BJ (cell line): ENCODE data around the gene TTLL4. TPM values are rescaled to one million over a fixed set of nuclear protein-coding genes. Genes with fewer than 3 reads are reported as not detected.

ENCODE experiments used
- CTCF ChIA-PET: fragments of 350-600 bp; formaldehyde crosslinking; extraction: SDS; loops from one replicate; lab custom pipeline; 2021; ENCODE audit warnings: antibody characterized with exemption, inconsistent platforms; lab: Yijun Ruan, JAX
- POLR2A ChIA-PET: fragments of 300-600 bp; sonication (Branson Sonifier 250); formaldehyde crosslinking; extraction: SDS; loops from one replicate; lab custom pipeline; 2021; ENCODE audit warnings: antibody characterized with exemption; lab: Charles Lee
- DNase-seq: peaks from one replicate; pipeline ENCODE4 v3.0.0-alpha.2; 2011; ENCODE audit warnings: low read depth
- H3K27me3 ChIP-seq: 2 replicates; pipeline ENCODE4 v1.6.0; 2011; ENCODE audit warnings: low read length; ENCODE audit not compliant: control insufficient read depth, insufficient read depth
- H3K36me3 ChIP-seq: 2 replicates; pipeline ENCODE4 v1.5.1; 2011; ENCODE audit warnings: low read length; ENCODE audit not compliant: control insufficient read depth, insufficient read depth
- H3K4me3 ChIP-seq: 2 replicates; pipeline ENCODE4 v1.5.1; 2011; ENCODE audit warnings: low read depth, mild to moderate bottlenecking, control low read depth, low read length
- CTCF ChIP-seq: IDR thresholded peaks from 2 replicates; pipeline ENCODE4 v1.5.1; 2011; ENCODE audit warnings: low read depth, mild to moderate bottlenecking, control low read depth, inconsistent platforms, low read length, moderate library complexity; ENCODE audit not compliant: insufficient read depth
- polyA plus RNA-seq: library from polyadenylated mRNA; depleted of rRNA; stranded (reverse); fragments of >200 nt; gene quantifications from 2 replicates; pipeline ENCODE4 v1.2.3, GENCODE V29; 2011

Gene TTLL4
- polyA plus RNA-seq, 1 experiment: 14.1 TPM

DNA sequence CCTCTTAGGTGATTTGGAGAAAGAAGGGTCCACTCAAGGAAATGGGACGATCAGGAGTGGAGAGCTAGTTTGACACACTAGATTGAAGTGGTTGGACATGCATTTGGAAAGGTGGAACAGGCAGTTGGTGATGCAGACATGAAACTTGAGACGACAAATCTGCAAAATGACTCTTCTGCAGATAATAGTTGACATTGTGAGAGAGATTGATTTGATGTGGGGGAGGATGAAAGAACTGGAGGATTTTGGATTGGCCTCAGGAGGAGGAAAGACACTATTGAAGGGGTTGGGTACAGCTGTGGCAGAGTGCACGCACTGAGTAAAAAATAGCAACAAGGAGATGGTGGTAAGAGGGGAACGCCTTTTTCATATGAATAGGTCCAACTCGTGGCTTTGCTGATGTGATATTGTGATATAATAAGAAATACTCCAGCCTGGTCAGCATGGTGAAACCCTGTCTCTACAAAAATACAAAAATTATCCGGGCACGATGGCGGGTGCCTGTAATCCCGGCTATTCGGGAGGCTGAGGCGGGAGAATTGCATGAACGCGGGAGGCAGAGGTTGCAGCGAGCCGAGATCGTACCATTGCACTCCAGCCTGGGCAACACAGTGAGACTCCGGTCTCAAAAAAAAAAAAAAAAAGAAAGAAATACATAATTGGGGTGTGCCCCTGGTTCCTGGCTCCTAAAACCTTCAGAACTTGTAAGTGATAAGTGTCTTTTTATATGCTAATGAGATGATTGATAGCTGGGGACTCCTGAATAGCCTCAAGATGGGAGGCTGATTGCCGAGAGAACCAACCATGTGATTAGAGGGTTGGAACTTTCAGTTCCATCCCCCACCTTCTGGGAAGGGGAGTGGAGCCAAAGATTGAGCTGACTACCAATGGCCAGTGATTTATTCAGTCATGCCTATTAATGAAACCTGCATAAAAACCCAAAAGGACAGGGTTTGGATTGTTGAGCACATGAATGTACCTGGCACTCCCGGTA is 9.7 kb downstream of the TTLL4 start:
- CTCF ChIA-PET: interaction anchor here (0.9 to 3.9 kb wide), 2 partner anchors 10 to 132 kb away, joined by 3 to 21 read pairs; partner anchors contain the start of gene TTLL4
- POLR2A ChIA-PET: no interaction called here
- TF ChIP-seq CTCF: no peak

GRCh38 chr2:218721488-218721887 is 10.9 kb downstream of the TTLL4 start:
- TF ChIP-seq CTCF: no peak
- Histone ChIP-seq H3K27me3 (no peaks in the 10 kb centered on the region), H3K36me3 (peaks cover 1% of the 10 kb centered on the region; the same call in 1 of the 2 replicates), H3K4me3 (no peak overlapping the region)
- no peak for DNase-seq
- ChIA-PET POLR2A (no interaction called here), CTCF (interaction anchor here (0.9 to 3.9 kb wide), 3 partner anchors 11 to 131 kb away, joined by 3 to 21 read pairs (median 12); partner anchors contain the start of gene TTLL4)

More for the DNA sequence above, 9.7 kb downstream of the TTLL4 start:
- H3K36me3 ChIP-seq: peaks cover 1% of the 10 kb centered on the region; the same call in 1 of the 2 replicates
- DNase-seq: no peak
- no peaks in the 10 kb centered on the region for H3K27me3 ChIP-seq
- no peak overlapping the region for H3K4me3 ChIP-seq

GRCh38 chr2:218721934-218722333 is 11.3 kb downstream of the TTLL4 start:
- Histone ChIP-seq H3K36me3 (peaks cover 1% of the 10 kb centered on the region; the same call in 1 of the 2 replicates), H3K4me3 (no peak overlapping the region), H3K27me3 (no peaks in the 10 kb centered on the region)
- no peak for TF ChIP-seq CTCF
- CTCF ChIA-PET: interaction anchor here (1.2 to 3.9 kb wide), 3 partner anchors 10 to 126 kb away, joined by 6 to 21 read pairs (median 12); partner anchors contain the start of gene TTLL4
- no peak for DNase-seq
- POLR2A ChIA-PET: no interaction called here

GRCh38 chr2:218722419-218722818 is 11.8 kb downstream of the TTLL4 start:
- CTCF ChIA-PET: interaction anchor here (1.2 to 3.9 kb wide), 3 partner anchors 9 to 125 kb away, joined by 6 to 21 read pairs (median 12); partner anchors contain the start of gene TTLL4
- H3K36me3 ChIP-seq: peaks cover 1% of the 10 kb centered on the region; the same call in 1 of the 2 replicates
- POLR2A ChIA-PET: no interaction called here
- DNase-seq: no peak
- no peak for TF ChIP-seq CTCF
- H3K27me3 ChIP-seq: no peaks in the 10 kb centered on the region
- no peak overlapping the region for H3K4me3 ChIP-seq
